HG03457 (cell line): ENCODE results near the gene CD72.

Experiments used
- ATAC-seq: cut with Tn5 transposase; IDR thresholded peaks from one replicate; pipeline ENCODE4 v1.9.1; 2021; ENCODE audit warnings: moderate number of reproducible peaks; ENCODE audit not compliant: unreplicated experiment

CD72 gene

GRCh38 chr9:35618325-35618727, at the start of gene CD72:
TSS of gene CD72 (minus strand) at chr9:35618413. CDS start at chr9:35618303, 110 bp downstream.
- ATAC-seq, result no peak

GRCh38 chr9:35667939-35668338, 49.7 kb upstream of the CD72 start:
- no peak for ATAC-seq

- no peak for ATAC-seq
Observed at GRCh38 chr9:35666549-35666948, 48.3 kb upstream of the CD72 start.

- no peak for ATAC-seq
Observed at GRCh38 chr9:35666045-35666444, 47.8 kb upstream of the CD72 start.

- ATAC-seq, result no peak
Observed at GRCh38 chr9:35665471-35665818, 47.2 kb upstream of the CD72 start.

- ATAC-seq, result peak; percentile 44
Observed at GRCh38 chr9:35664531-35665470, 46.6 kb upstream of the CD72 start, which contains the start of gene ARHGEF39. TSS of gene ARHGEF39 (minus strand) at chr9:35665195. CDS start at chr9:35665169, 26 bp downstream.

- ATAC-seq, result no peak
Observed at GRCh38 chr9:35662437-35662836, 44.2 kb upstream of the CD72 start.

GRCh38 chr9:35661756-35662350, 43.6 kb upstream of the CD72 start:
- ATAC-seq, result no peak

GRCh38 chr9:35660966-35661415, 42.8 kb upstream of the CD72 start:
- no peak for ATAC-seq

GRCh38 chr9:35659340-35659739, 41.1 kb upstream of the CD72 start:
- ATAC-seq, result no peak

- ATAC-seq, result no peak
Observed at GRCh38 chr9:35658968-35659220, 40.7 kb upstream of the CD72 start.

- ATAC-seq, result peak; percentile 38
Observed at GRCh38 chr9:35658137-35658967, 40.1 kb upstream of the CD72 start, which contains the start of gene CCDC107. TSS of gene CCDC107 (plus strand) at chr9:35658292. CDS start at chr9:35658380, 88 bp downstream.

- peak; percentile 77 for ATAC-seq
Observed at GRCh38 chr9:35657546-35658136, 39.4 kb upstream of the CD72 start, which contains the start of gene RMRP. TSS of gene RMRP (minus strand) at chr9:35658019.

GRCh38 chr9:35656831-35657545, 38.8 kb upstream of the CD72 start:
- ATAC-seq, result no peak

GRCh38 chr9:35656348-35656747, 38.1 kb upstream of the CD72 start:
- no peak for ATAC-seq

- no peak for ATAC-seq
Observed at GRCh38 chr9:35653611-35654010, 35.4 kb upstream of the CD72 start.

- no peak for ATAC-seq
Observed at GRCh38 chr9:35652829-35653209, 34.6 kb upstream of the CD72 start.

GRCh38 chr9:35651956-35652828, 34.0 kb upstream of the CD72 start:
- no peak for ATAC-seq
